ENCODE data around the gene MST1R. TPM values are rescaled to one million over a fixed set of nuclear protein-coding genes. Genes with fewer than 3 reads are reported as not detected.

The MST1R gene
- total and polyA plus RNA-seq, 2 donors (not counting 3 experiments of a cell fraction or from before 2014, with no cell fraction given), result 0.93 to 2.4 TPM

DNA sequence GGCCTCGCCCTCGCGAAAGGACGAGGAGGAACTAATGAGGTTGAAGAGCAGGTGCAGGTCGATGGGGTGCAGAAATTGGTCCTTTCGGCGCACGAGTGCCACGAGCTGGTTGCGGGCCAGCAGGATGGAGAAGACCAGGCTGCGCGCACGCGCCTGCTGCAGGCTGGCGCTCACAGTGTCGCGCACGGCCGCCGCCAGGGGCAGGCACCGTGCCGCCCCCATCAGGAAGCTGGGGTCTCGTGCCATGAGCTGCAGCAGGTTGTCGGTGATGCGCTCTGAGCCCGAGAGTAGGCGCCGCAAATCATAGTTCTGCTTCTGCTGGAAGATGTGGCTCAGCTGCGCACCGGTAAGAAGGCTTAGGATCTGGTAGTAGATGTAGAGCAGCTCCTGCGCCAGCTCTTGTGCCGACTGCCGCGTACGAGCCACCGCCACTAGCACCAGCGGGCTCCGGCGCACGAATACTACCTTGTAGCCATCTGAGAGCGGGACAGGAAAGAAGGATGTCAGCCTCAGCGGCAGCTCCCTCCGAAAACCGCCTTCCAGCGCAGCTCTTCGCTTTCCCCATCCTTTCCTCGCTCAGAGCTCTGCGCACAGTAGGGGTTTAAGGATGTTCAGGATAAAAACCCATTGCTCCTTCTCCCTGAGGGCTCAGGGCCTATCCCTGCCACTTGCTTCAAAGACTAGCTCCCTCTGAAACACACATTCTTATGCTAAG, 6.9 kb upstream of the MST1R start:
- dilution Hi-C loops (cut with MboI; ENCODE audit: extremely low pct_ligation_motif_present, low sequenced_read_pairs), result no loop called here
- CTCF ChIA-PET, result interaction anchor here (1.1 to 2.7 kb wide), 3 partner anchors 19 to 107 kb away, joined by 4 to 10 read pairs (median 5); partner anchors contain the start of genes INKA1 and MON1A

More for the DNA sequence above, 6.9 kb upstream of the MST1R start:
- FAIRE-seq, result no peak
- H3K27me3 ChIP-seq (ENCODE audit: control insufficient read depth in 2 of 2, insufficient read depth in 2 of 2, low read length in 2 of 2), result no peaks in the 10 kb centered on the region
- intact Hi-C loops (cut with micrococcal nuclease), result no loop called here
- H3K79me2 ChIP-seq (ENCODE audit: control insufficient read depth, insufficient read depth, low read length), result no peaks in the 10 kb centered on the region
- POLR2A ChIA-PET, result no interaction called here
- H3K9me3 ChIP-seq (replicated peaks; ENCODE audit: control insufficient read depth, insufficient read depth, low read length), result no peaks in the 10 kb centered on the region
- no peak overlapping the region for H3K27ac ChIP-seq (ENCODE audit: insufficient read depth, low read depth, low read length)
- no TSS peak for BruUV-seq (replicated peaks)
- H3K4me1 ChIP-seq (ENCODE audit: control insufficient read depth, extremely low read depth, insufficient read depth, low read length), result peaks cover 7% of the 10 kb centered on the region
- TF ChIP-seq POLR2AphosphoS5 (IDR thresholded peaks at IDR 0.05; ENCODE audit: insufficient read depth, low read depth, low read length) (no peak), MYC (IDR thresholded peaks at IDR 0.05; ENCODE audit: low read depth, low read length) (no peak), JUN (IDR thresholded peaks at IDR 0.05; ENCODE audit: borderline replicate concordance, insufficient read depth, insufficient read length, low read depth) (no peak), POLR2A (IDR thresholded peaks at IDR 0.05; ENCODE audit: low read depth, low read length) (no peak), FOS (IDR thresholded peaks at IDR 0.05; ENCODE audit: borderline replicate concordance, insufficient read depth, low read length) (no peak), GATA2 (IDR thresholded peaks at IDR 0.05; ENCODE audit: insufficient read depth, insufficient read length, low read depth, low read length) (no peak), EZH2 (IDR thresholded peaks at IDR 0.05; ENCODE audit: borderline replicate concordance, low read depth, low read length, severe bottlenecking) (no peak)
- TF ChIP-seq, protein P1, sequence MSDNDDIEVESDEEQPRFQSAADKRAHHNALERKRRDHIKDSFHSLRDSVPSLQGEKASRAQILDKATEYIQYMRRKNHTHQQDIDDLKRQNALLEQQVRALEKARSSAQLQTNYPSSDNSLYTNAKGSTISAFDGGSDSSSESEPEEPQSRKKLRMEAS (IDR thresholded peaks at IDR 0.05; ENCODE audit: insufficient read depth, insufficient read length), result no peak
- TF ChIP-seq, protein P2, sequence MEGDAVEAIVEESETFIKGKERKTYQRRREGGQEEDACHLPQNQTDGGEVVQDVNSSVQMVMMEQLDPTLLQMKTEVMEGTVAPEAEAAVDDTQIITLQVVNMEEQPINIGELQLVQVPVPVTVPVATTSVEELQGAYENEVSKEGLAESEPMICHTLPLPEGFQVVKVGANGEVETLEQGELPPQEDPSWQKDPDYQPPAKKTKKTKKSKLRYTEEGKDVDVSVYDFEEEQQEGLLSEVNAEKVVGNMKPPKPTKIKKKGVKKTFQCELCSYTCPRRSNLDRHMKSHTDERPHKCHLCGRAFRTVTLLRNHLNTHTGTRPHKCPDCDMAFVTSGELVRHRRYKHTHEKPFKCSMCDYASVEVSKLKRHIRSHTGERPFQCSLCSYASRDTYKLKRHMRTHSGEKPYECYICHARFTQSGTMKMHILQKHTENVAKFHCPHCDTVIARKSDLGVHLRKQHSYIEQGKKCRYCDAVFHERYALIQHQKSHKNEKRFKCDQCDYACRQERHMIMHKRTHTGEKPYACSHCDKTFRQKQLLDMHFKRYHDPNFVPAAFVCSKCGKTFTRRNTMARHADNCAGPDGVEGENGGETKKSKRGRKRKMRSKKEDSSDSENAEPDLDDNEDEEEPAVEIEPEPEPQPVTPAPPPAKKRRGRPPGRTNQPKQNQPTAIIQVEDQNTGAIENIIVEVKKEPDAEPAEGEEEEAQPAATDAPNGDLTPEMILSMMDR (IDR thresholded peaks at IDR 0.05; ENCODE audit: extremely low read depth in 1 of 2, insufficient read depth in 1 of 2, low read depth in 1 of 2, low read length in 2 of 2), result no peak
- H4K20me1 ChIP-seq (replicated peaks; ENCODE audit: control insufficient read depth, extremely low read depth, insufficient read depth, low read length), result no peaks in the 10 kb centered on the region
- H2AFZ ChIP-seq (ENCODE audit: low read depth, low read length), result no peak overlapping the region
- no peak overlapping the region for H3K4me3 ChIP-seq (replicated peaks in 1 of 3; ENCODE audit: insufficient read depth in 1 of 3, low read depth in 1 of 3, low read length in 3 of 3)
- no peak overlapping the region for H3K4me2 ChIP-seq (ENCODE audit: insufficient read depth, low read length)
- no peak for DNase-seq (ENCODE audit: low read depth, low spot score)
- H3K9me1 ChIP-seq (replicated peaks; ENCODE audit: control insufficient read depth, extremely low read depth, insufficient read depth, low read length), result no peaks in the 10 kb centered on the region
- H3K36me3 ChIP-seq (ENCODE audit: control insufficient read depth in 2 of 2, extremely low read depth in 1 of 2, insufficient read depth in 2 of 2, low read length in 2 of 2), result peaks cover 0 to 10% of the 10 kb centered on the region in 2 experiments
- no peak overlapping the region for H3K9ac ChIP-seq (replicated peaks; ENCODE audit: extremely low read depth, insufficient read depth, low read length)
